Keratinocyte (primary cell): Measurements from ENCODE around the gene TMEM231.

Experiments used
- EZH2 ChIP-seq: IDR thresholded peaks from one replicate; pipeline ENCODE4 v1.6.1; 2012; ENCODE audit warnings: inconsistent platforms, mild to moderate bottlenecking, low read length, moderate library complexity
- TF ChIP-seq, protein P1 (sequence below), 3 experiments: IDR thresholded peaks in 1 of 3; conservative IDR thresholded peaks in 1 of 3; optimal IDR thresholded peaks in 1 of 3; 2 replicates in 2 of 3; 3 replicates in 1 of 3; pipeline versions ENCODE3 to v1.5.1; 2011; ENCODE audit warnings: low read length in 3 of 3, mild to moderate bottlenecking in 3 of 3, moderate library complexity in 2 of 3, control low read depth in 1 of 3, inconsistent platforms in 1 of 3; ENCODE audit not compliant: insufficient read depth in 2 of 3; ENCODE audit errors: extremely low read depth in 1 of 3

GRCh38 chr16:75519175-75519574, 36.9 kb downstream of the TMEM231 start:
- TF ChIP-seq, protein P1, sequence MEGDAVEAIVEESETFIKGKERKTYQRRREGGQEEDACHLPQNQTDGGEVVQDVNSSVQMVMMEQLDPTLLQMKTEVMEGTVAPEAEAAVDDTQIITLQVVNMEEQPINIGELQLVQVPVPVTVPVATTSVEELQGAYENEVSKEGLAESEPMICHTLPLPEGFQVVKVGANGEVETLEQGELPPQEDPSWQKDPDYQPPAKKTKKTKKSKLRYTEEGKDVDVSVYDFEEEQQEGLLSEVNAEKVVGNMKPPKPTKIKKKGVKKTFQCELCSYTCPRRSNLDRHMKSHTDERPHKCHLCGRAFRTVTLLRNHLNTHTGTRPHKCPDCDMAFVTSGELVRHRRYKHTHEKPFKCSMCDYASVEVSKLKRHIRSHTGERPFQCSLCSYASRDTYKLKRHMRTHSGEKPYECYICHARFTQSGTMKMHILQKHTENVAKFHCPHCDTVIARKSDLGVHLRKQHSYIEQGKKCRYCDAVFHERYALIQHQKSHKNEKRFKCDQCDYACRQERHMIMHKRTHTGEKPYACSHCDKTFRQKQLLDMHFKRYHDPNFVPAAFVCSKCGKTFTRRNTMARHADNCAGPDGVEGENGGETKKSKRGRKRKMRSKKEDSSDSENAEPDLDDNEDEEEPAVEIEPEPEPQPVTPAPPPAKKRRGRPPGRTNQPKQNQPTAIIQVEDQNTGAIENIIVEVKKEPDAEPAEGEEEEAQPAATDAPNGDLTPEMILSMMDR (optimal IDR thresholded peaks at IDR 0.05 in 1 of 3, IDR thresholded peaks at IDR 0.05 in 1 of 3, conservative IDR thresholded peaks at IDR 0.05 in 1 of 3; ENCODE audit: extremely low read depth in 1 of 3, insufficient read depth in 2 of 3, low read length in 3 of 3): no peak
- TF ChIP-seq EZH2: no peak
